GM10248 (cell line): ENCODE data around the gene FAM32A.

Source experiments
- CTCF ChIA-PET: fragments of 300-600 bp; sonication (Branson Sonifier 250); formaldehyde crosslinking; extraction: SDS; loops from one replicate; lab custom pipeline; 2021; ENCODE audit warnings: antibody characterized with exemption; lab: Yijun Ruan, JAX
- POLR2A ChIA-PET: fragments of 350-650 bp; sonication (Branson Sonifier 250); formaldehyde crosslinking; extraction: SDS; loops from one replicate; lab custom pipeline; 2020; ENCODE audit warnings: antibody characterized with exemption; lab: Yijun Ruan, JAX
- DNase-seq: peaks from one replicate; pipeline ENCODE4 v3.0.0; 2012; ENCODE audit errors: extremely low spot score
- TF ChIP-seq, protein P1 (sequence below): IDR thresholded peaks from 2 replicates; pipeline ENCODE4 v1.5.1; 2012; ENCODE audit warnings: mild to moderate bottlenecking, low read depth; ENCODE audit errors: extremely low read depth, missing control alignments, control extremely low read depth

FAM32A gene

DNA sequence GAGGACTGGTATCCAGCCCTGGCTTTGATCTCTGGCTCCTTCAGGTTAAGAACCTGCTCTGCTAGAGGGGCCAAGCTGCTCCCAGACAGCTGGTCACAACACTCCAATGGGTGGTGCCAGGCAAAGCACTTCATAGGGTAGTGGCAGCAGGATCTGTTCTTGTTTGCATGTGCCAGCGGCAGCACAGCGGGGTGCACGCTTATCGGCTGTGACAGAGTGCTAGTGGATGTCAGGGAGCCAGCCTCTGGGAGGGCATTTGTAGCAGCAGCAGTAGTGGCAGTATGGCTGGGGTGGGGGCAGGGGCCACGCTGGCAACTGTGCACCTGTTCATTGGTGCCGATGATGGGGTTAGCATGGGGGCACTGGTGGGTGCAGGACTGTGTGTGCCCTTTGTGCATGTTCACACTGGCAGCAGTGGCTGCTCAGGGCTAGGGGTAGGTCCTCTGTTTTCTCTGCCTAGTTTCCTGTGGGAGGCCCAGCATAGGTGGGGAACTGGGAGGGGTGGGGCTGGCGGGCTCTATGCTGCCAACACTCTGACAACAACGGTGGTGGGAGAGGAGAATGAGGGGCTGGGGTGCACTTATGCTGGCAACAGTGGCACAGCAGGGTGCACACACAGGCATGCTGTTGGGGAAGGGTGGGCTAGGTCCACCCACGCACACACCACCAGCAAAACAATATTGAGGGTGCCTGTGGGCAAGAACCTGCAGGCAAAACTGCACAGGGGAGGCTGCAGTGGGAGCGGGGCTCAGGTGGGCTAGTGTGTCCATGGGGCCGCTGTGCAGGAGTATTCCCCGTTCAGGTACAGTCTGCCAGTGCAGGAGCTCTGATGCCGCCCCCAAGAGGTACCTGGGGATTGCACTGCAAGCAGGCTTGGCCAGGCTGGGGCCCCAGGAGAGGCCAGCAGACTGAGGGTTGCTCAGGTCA is 31.8 kb downstream of the FAM32A start:
- DNase-seq, result no peak
- POLR2A ChIA-PET, result no interaction called here
- CTCF ChIA-PET, result interaction anchor here (1.1 to 1.5 kb wide), 3 partner anchors 10 to 166 kb away, joined by 3 to 5 read pairs (median 3); no protein-coding TSS in a partner anchor
- TF ChIP-seq, protein P1, sequence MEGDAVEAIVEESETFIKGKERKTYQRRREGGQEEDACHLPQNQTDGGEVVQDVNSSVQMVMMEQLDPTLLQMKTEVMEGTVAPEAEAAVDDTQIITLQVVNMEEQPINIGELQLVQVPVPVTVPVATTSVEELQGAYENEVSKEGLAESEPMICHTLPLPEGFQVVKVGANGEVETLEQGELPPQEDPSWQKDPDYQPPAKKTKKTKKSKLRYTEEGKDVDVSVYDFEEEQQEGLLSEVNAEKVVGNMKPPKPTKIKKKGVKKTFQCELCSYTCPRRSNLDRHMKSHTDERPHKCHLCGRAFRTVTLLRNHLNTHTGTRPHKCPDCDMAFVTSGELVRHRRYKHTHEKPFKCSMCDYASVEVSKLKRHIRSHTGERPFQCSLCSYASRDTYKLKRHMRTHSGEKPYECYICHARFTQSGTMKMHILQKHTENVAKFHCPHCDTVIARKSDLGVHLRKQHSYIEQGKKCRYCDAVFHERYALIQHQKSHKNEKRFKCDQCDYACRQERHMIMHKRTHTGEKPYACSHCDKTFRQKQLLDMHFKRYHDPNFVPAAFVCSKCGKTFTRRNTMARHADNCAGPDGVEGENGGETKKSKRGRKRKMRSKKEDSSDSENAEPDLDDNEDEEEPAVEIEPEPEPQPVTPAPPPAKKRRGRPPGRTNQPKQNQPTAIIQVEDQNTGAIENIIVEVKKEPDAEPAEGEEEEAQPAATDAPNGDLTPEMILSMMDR, result no peak

DNA sequence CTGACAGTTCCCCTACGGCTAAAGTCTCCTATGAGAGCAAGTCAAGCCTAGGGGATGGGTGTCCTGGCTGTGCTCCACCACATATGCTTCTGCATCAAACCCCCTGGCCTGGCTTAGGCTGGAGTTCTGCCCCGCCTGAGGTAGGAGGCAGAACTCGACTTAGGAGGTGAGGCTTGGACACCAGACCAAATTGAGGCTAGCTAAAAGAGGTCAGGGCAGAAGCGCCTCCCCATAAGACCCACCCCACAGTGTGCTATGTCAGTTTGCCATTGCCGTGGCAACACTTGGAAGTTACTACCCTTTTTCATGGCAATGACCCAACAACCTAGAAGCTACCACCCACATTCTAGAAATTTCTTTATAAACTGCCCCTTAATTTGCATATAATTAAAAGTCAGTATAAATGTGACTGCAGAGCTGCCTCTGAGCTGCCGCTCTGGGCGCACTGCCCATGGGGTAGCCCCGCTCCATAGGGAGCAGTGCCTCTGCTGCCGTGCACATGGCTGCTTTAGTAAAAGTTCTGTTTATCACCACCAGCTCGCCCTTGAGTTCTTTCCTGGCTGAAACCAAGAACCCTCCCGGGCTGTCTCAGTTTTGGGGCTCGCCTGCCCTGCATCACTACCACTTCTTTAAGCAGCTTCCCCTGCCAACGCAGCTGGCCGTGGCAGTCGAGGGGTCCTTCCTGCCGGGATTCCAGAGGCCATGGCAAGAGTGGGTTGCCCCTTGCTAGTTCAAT is 32.7 kb downstream of the FAM32A start:
- no peak for DNase-seq
- POLR2A ChIA-PET, result no interaction called here
- CTCF ChIA-PET, result interaction anchor here (1.0 to 1.5 kb wide), 3 partner anchors 9 to 15 kb away, joined by 3 to 5 read pairs (median 3); no protein-coding TSS in a partner anchor
- TF ChIP-seq, protein P1, result no peak

DNA sequence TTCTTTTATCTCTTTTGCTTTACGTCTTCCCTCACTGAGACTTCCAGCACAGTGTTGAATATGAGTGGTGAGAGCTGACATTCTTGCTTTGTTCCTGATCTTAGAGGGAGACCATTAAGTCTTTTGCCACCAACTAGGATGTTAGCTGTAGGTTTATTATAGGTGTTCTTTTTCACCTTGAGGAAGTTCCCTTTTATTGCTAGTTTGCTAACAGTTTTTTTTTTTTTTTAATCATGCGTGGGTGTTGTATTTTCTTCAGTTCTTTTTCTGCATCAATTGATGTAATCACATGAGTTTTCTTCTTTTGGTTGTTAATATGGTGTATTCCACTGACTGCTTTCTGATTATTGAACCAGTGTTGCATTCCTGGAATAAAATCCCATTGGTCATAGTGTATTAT is 33.6 kb downstream of the FAM32A start:
- TF ChIP-seq, protein P1, result no peak
- ChIA-PET POLR2A (interaction anchor here (0.7 kb wide), 1 partner anchor 10 kb away, joined by 4 read pairs; no protein-coding TSS in a partner anchor), CTCF (interaction anchor here (1.4 to 1.5 kb wide), 2 partner anchors 12 to 16 kb away, joined by 3 to 5 read pairs; no protein-coding TSS in a partner anchor)
- no peak for DNase-seq

DNA sequence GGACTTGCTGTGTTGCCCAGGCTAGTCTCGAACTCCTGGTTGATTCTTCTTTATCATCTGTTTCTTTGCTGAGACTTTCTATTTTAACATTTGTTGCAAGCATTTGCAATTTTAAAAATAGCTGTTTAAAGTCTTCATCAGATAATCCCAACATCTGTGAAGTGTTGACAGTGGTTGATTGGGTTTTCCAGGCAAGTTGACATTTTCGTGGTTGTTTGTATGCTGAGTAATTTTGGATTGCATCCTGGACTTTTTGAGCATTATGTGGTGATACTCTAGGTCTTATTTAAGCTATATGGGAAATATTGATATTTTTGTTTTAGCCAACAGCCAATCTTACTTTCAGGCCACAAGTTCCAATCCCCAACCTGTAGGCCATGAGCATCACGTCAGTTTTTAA is 37.6 kb downstream of the FAM32A start:
- POLR2A ChIA-PET, result no interaction called here
- TF ChIP-seq, protein P1, result no peak
- no peak for DNase-seq
- CTCF ChIA-PET, result interaction anchor here (0.6 to 1.5 kb wide), 4 partner anchors 24 to 1046 kb away, joined by 3 to 4 read pairs (median 4); no protein-coding TSS in a partner anchor

DNA sequence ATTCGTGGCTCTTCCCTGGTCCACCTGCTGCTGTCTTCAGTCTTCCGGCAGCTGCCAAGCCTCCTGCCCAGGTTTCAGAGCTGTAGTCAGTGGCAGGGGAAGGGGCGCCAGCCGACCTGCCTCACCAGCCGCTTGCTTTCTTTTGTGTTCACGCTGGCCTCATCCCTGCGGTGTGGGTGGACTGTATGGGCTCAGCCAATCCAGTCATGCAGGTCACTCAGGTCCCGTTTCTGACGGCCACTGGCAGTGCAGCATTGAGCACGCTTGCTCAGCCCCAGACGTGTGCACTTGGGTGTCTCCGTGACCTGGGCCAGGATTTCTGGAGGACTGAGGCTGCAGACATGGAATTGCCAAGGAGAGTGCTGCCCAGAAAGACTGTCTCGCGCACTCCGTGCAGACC is 38.5 kb downstream of the FAM32A start:
- POLR2A ChIA-PET, result no interaction called here
- DNase-seq, result no peak
- TF ChIP-seq, protein P1, result no peak
- CTCF ChIA-PET, result interaction anchor here (1.1 to 1.5 kb wide), 3 partner anchors 163 to 194 kb away, joined by 3 to 4 read pairs (median 4); no protein-coding TSS in a partner anchor
